Transverse colon (tissue), 4 donors: ENCODE data around the gene TMEM175. TPM values are rescaled to one million over a fixed set of nuclear protein-coding genes. Genes with fewer than 3 reads are reported as not detected.

Experiments used
- DNase-seq: peaks from one replicate; pipeline ENCODE4 v3.0.0-alpha.2; 2019
- H3K27ac ChIP-seq, 4 donors: fragments of 200-600 bp; sonication (generic); 2 replicates each; pipeline ENCODE4 v1.5.1; 2016 to 2018; ENCODE audit warnings: inconsistent platforms in 4 of 4
- H3K27me3 ChIP-seq: fragments of 200-600 bp; sonication (generic); 2 replicates; pipeline ENCODE4 v1.5.1; 2017; ENCODE audit warnings: inconsistent platforms
- H3K36me3 ChIP-seq, 4 donors: fragments of 200-600 bp; sonication (generic); 2 replicates each; pipeline ENCODE4 v1.5.1; 2017 to 2019; ENCODE audit warnings: inconsistent platforms in 4 of 4
- H3K4me1 ChIP-seq, 4 donors: fragments of 200-600 bp; sonication (generic); 2 replicates each; pipeline ENCODE4 v1.5.1; 2017 to 2020; ENCODE audit warnings: inconsistent platforms in 4 of 4
- H3K4me3 ChIP-seq, 4 donors: fragments of 200-600 bp; sonication (generic); 1 replicate in 1 of 4; 2 replicates in 3 of 4; pipeline versions ENCODE4 v1.5.1 to v1.6.1; 2017 to 2019; ENCODE audit warnings: inconsistent platforms in 4 of 4
- H3K9me3 ChIP-seq, 2 donors: fragments of 200-600 bp; sonication (generic); 2 replicates each; pipeline ENCODE4 v1.5.1; 2017 to 2019; ENCODE audit warnings: inconsistent platforms in 2 of 2
- CTCF ChIP-seq, 5 experiments: fragments of 200-600 bp in 3 of 5; fragments of 450-650 bp in 2 of 5; sonication (generic) in 3 of 5; IDR thresholded peaks; 1 replicate in 2 of 5; 2 replicates in 3 of 5; pipeline ENCODE4 v1.5.1; 2016 to 2017; ENCODE audit warnings: antibody characterized with exemption in 5 of 5, inconsistent platforms in 3 of 5, mild to moderate bottlenecking in 2 of 5, moderate library complexity in 1 of 5
- EP300 ChIP-seq: sonication (generic); formaldehyde crosslinking; IDR thresholded peaks from one replicate; pipeline ENCODE4 v1.6.1; 2017; ENCODE audit warnings: antibody characterized with exemption, low read depth
- POLR2A ChIP-seq: fragments of 450-650 bp; IDR thresholded peaks from one replicate; pipeline ENCODE4 v1.6.1; 2016; ENCODE audit warnings: antibody characterized with exemption, mild to moderate bottlenecking, moderate library complexity
- POLR2AphosphoS5 ChIP-seq, 3 donors: sonication (generic); formaldehyde crosslinking; IDR thresholded peaks; one replicate each; pipeline ENCODE4 v1.6.1; 2016; ENCODE audit warnings: antibody characterized with exemption in 3 of 3
- WGBS, 2 donors: methylation state at CpG; one replicate each; pipeline ENCODE4 v1.1.5; 2018; ENCODE audit warnings: low coverage in 1 of 2; 5-methylcytosine and 5-hydroxymethylcytosine counted together
- in situ Hi-C, 4 donors: fragments of 200-750 bp; cut with MboI; loops; one replicate each; pipeline versions ENCODE4 v1.15.0 to v1.15.1; 2017; ENCODE audit warnings: low sequenced_read_pairs in 3 of 4, low pct_ligation_motif_present in 1 of 4, low pct_unique_long_range_greater_than_20kb in 1 of 4
- intact Hi-C: fragments of 100-400 bp; cut with DNase I; formaldehyde crosslinking; loops from one replicate; pipeline ENCODE4 v1.15.1; 2023; ENCODE audit warnings: low total_unique reads
- total RNA-seq, 4 donors: library from RNA; depleted of rRNA; stranded (reverse); fragments of >200 nt; gene quantifications; one replicate each; pipeline ENCODE4 v1.1.0, GENCODE V29; 2016

TMEM175 gene
- total RNA-seq, 4 donors from 2014 or later, result 44.0 to 116 (median 50.5) TPM

GRCh38 chr4:898869-899555, 33.2 kb upstream of the TMEM175 start:
- no peak for DNase-seq
- 97 to 98% methylated on average over 8 to 24 of the region's 27 CpGs for whole genome bisulfite sequencing, 2 donors
- intact Hi-C loops, result no loop called here

GRCh38 chr4:899556-899906, 32.7 kb upstream of the TMEM175 start:
- intact Hi-C loops (no loop called here), in situ Hi-C loops (no loop called here)
- Histone ChIP-seq H3K36me3 (peaks cover 0 to 26% (median 0%) of the 10 kb centered on the region in 4 donors), H3K9me3 (no peaks in the 10 kb centered on the region), H3K4me3 (no peak overlapping the region), H3K27ac (no peak overlapping the region), H3K4me1 (no peaks in the 10 kb centered on the region), H3K27me3 (no peaks in the 10 kb centered on the region)
- TF ChIP-seq EP300, result no peak
- no peak for TF ChIP-seq POLR2A
- TF ChIP-seq CTCF (IDR thresholded peaks at IDR 0.05), result no peak
- TF ChIP-seq POLR2AphosphoS5 (IDR thresholded peaks at IDR 0.05), result no peak
- 94% methylated on average over 12 of the region's 12 CpGs; no CpG with 5 or more reads in 1 of the 2 donors for WGBS, 2 donors
- DNase-seq, result no peak

More at GRCh38 chr4:898869-899555, 33.2 kb upstream of the TMEM175 start:
- Histone ChIP-seq H3K36me3 (peaks cover 0 to 25% (median 0%) of the 10 kb centered on the region in 4 donors), H3K4me1 (no peaks in the 10 kb centered on the region), H3K27me3 (no peaks in the 10 kb centered on the region), H3K4me3 (no peak overlapping the region), H3K27ac (no peak overlapping the region), H3K9me3 (no peaks in the 10 kb centered on the region)
- in situ Hi-C loops, result no loop called here
- no peak for TF ChIP-seq POLR2AphosphoS5 (IDR thresholded peaks at IDR 0.05)
- no peak for TF ChIP-seq EP300

GRCh38 chr4:900073-900472, 32.2 kb upstream of the TMEM175 start:
- no peak for TF ChIP-seq EP300
- no peak for TF ChIP-seq POLR2A
- TF ChIP-seq POLR2AphosphoS5 (IDR thresholded peaks at IDR 0.05), result no peak
- no peak for TF ChIP-seq CTCF (IDR thresholded peaks at IDR 0.05)
- 94% methylated on average over 26 of the region's 26 CpGs; no CpG with 5 or more reads in 1 of the 2 donors for WGBS, 2 donors
- no peak overlapping the region for H3K4me3 ChIP-seq
- intact Hi-C loops, result no loop called here
- no peaks in the 10 kb centered on the region for H3K9me3 ChIP-seq
- H3K36me3 ChIP-seq, result peaks cover 0 to 26% (median 0%) of the 10 kb centered on the region in 4 donors
- no peaks in the 10 kb centered on the region for H3K27me3 ChIP-seq
- no peaks in the 10 kb centered on the region for H3K4me1 ChIP-seq
- in situ Hi-C loops, result no loop called here
- no peak for DNase-seq
- no peak overlapping the region for H3K27ac ChIP-seq

GRCh38 chr4:900721-901120, 31.5 kb upstream of the TMEM175 start:
- Histone ChIP-seq H3K9me3 (no peaks in the 10 kb centered on the region), H3K36me3 (peaks cover 0 to 26% (median 0%) of the 10 kb centered on the region in 4 donors), H3K4me1 (no peaks in the 10 kb centered on the region), H3K27ac (no peak overlapping the region), H3K4me3 (no peak overlapping the region), H3K27me3 (no peaks in the 10 kb centered on the region)
- TF ChIP-seq POLR2A (no peak), CTCF (IDR thresholded peaks at IDR 0.05) (no peak), EP300 (no peak), POLR2AphosphoS5 (IDR thresholded peaks at IDR 0.05) (no peak)
- no peak for DNase-seq
- intact Hi-C loops (no loop called here), in situ Hi-C loops (no loop called here)
- 95 to 97% methylated on average over 4 to 6 of the region's 6 CpGs for WGBS, 2 donors
